HepG2 (cell line): Measurements from ENCODE around the gene RMRP. TPM values are rescaled to one million over a fixed set of nuclear protein-coding genes. Genes with fewer than 3 reads are reported as not detected.

Experiments used
- ARID2 ChIP-seq: sonication (generic); formaldehyde crosslinking; IDR thresholded peaks from 2 replicates; pipeline ENCODE4 v1.8.1; 2022; ENCODE audit warnings: mild to moderate bottlenecking, missing genetic modification reagents, borderline replicate concordance
- FLYWCH1 ChIP-seq: sonication (generic); formaldehyde crosslinking; IDR thresholded peaks from 2 replicates; pipeline ENCODE4 v1.8.1; 2023; ENCODE audit warnings: mild to moderate bottlenecking, missing genetic modification reagents
- JARID2 ChIP-seq: sonication (generic); formaldehyde crosslinking; IDR thresholded peaks from 2 replicates; pipeline ENCODE4 v1.8.1; 2023; ENCODE audit warnings: missing genetic modification reagents, inconsistent platforms; ENCODE audit not compliant: insufficient replicate concordance
- MEF2D ChIP-seq: sonication (generic); formaldehyde crosslinking; IDR thresholded peaks from 2 replicates; pipeline ENCODE4 v1.5.1; 2020; ENCODE audit warnings: mild to moderate bottlenecking, missing genetic modification reagents
- PHF8 ChIP-seq: sonication (generic); formaldehyde crosslinking; IDR thresholded peaks from 2 replicates; pipeline ENCODE4 v1.5.0; 2020; ENCODE audit warnings: missing genetic modification reagents
- RFX5 ChIP-seq: IDR thresholded peaks from 2 replicates; pipeline ENCODE4 v1.6.1; 2011; ENCODE audit warnings: low read depth, low read length, improper control_type of control experiment
- SP140L ChIP-seq: sonication (generic); formaldehyde crosslinking; IDR thresholded peaks from 2 replicates; pipeline ENCODE4 v1.4.0; 2020; ENCODE audit warnings: missing genetic modification reagents, borderline replicate concordance
- TCF12 ChIP-seq, 2 experiments: fragments of 450-650 bp in 1 of 2; sonication (generic) in 1 of 2; formaldehyde crosslinking in 1 of 2; IDR thresholded peaks; 2 replicates each; pipeline versions ENCODE4 v1.6.1 to v1.8.0; 2017 to 2022; ENCODE audit warnings: antibody characterized with exemption in 1 of 2, mild to moderate bottlenecking in 1 of 2, missing genetic modification reagents in 1 of 2, moderate library complexity in 1 of 2
- YY1 ChIP-seq: IDR thresholded peaks from 2 replicates; pipeline ENCODE4 v1.6.1; 2011; ENCODE audit warnings: low read length, low read depth, moderate library complexity, mild to moderate bottlenecking; ENCODE audit not compliant: insufficient read depth, insufficient replicate concordance
- ZBTB8A ChIP-seq: sonication (generic); formaldehyde crosslinking; IDR thresholded peaks from 2 replicates; pipeline ENCODE4 v1.4.0; 2020; ENCODE audit warnings: mild to moderate bottlenecking, low read depth, missing genetic modification reagents, borderline replicate concordance
- ZC3H13 ChIP-seq: sonication (generic); formaldehyde crosslinking; IDR thresholded peaks from 2 replicates; pipeline ENCODE4 v1.8.1; 2023; ENCODE audit warnings: mild to moderate bottlenecking, missing genetic modification reagents, moderate library complexity
- ZFP82 ChIP-seq: sonication (generic); formaldehyde crosslinking; IDR thresholded peaks from 2 replicates; pipeline ENCODE4 v1.5.1; 2020; ENCODE audit warnings: mild to moderate bottlenecking, missing genetic modification reagents, borderline replicate concordance
- ZKSCAN5 ChIP-seq: sonication (generic); formaldehyde crosslinking; IDR thresholded peaks from 2 replicates; pipeline ENCODE4 v1.5.1; 2020; ENCODE audit warnings: mild to moderate bottlenecking, missing genetic modification reagents
- ZNF333 ChIP-seq: sonication (generic); formaldehyde crosslinking; IDR thresholded peaks from 2 replicates; pipeline ENCODE4 v1.4.0; 2020; ENCODE audit warnings: mild to moderate bottlenecking, missing genetic modification reagents, borderline replicate concordance
- ZNF44 ChIP-seq: sonication (generic); formaldehyde crosslinking; IDR thresholded peaks from 2 replicates; pipeline ENCODE4 v1.5.1; 2020; ENCODE audit warnings: mild to moderate bottlenecking, missing genetic modification reagents
- ZNF451 ChIP-seq: sonication (generic); formaldehyde crosslinking; IDR thresholded peaks from 2 replicates; pipeline ENCODE4 v1.5.0; 2020; ENCODE audit warnings: mild to moderate bottlenecking, missing genetic modification reagents
- ZNF556 ChIP-seq: sonication (generic); formaldehyde crosslinking; IDR thresholded peaks from 2 replicates; pipeline ENCODE4 v1.4.0; 2020; ENCODE audit warnings: mild to moderate bottlenecking, missing genetic modification reagents, borderline replicate concordance
- ZNF746 ChIP-seq: sonication (generic); formaldehyde crosslinking; IDR thresholded peaks from 2 replicates; pipeline ENCODE4 v1.8.0; 2022; ENCODE audit warnings: mild to moderate bottlenecking, missing genetic modification reagents
- ZNF773 ChIP-seq: sonication (generic); formaldehyde crosslinking; IDR thresholded peaks from 2 replicates; pipeline ENCODE4 v1.4.0; 2020; ENCODE audit warnings: missing genetic modification reagents, borderline replicate concordance
- ZNF891 ChIP-seq: sonication (generic); formaldehyde crosslinking; IDR thresholded peaks from 2 replicates; pipeline ENCODE4 v1.5.0; 2020; ENCODE audit warnings: mild to moderate bottlenecking, missing genetic modification reagents
- polyA plus RNA-seq, 8 experiments: library from polyadenylated mRNA; depleted of rRNA in 3 of 8; stranded (reverse) in 7 of 8; unstranded in 1 of 8; fragments of >200 nt; fragmentation: Illumina TruSeq in 4 of 8; extraction: Trizol in 4 of 8; gene quantifications; 2 replicates each; pipeline versions ENCODE4 v1.2.1 to v1.2.3, GENCODE V29; 2011 to 2016; ENCODE audit warnings: low read depth in 4 of 8, missing spikeins in 1 of 8, mixed read lengths in 1 of 8; ENCODE audit not compliant: insufficient read depth in 1 of 8
- total RNA-seq, 5 experiments: library from RNA; depleted of rRNA; stranded (reverse); fragments of >200 nt; fragmentation: Illumina TruSeq; extraction: Trizol; gene quantifications; 2 replicates each; pipeline ENCODE4 v1.2.3, GENCODE V29; 2016; ENCODE audit warnings: low read depth in 1 of 5
- TF ChIP-seq, protein P1 (sequence below): sonication (generic); formaldehyde crosslinking; IDR thresholded peaks from 2 replicates; pipeline ENCODE4 v1.5.0; 2020; ENCODE audit warnings: mild to moderate bottlenecking, missing genetic modification reagents
- TF ChIP-seq, protein P2 (sequence below): sonication (generic); formaldehyde crosslinking; IDR thresholded peaks from 2 replicates; pipeline ENCODE4 v1.4.0; 2020; ENCODE audit warnings: missing genetic modification reagents, low read depth, mild to moderate bottlenecking, borderline replicate concordance
- TF ChIP-seq, protein P3 (sequence below): sonication (generic); formaldehyde crosslinking; IDR thresholded peaks from 2 replicates; pipeline ENCODE4 v1.4.0; 2020; ENCODE audit warnings: mild to moderate bottlenecking, missing genetic modification reagents

RMRP gene
- total and polyA plus RNA-seq, 2 of the 13 experiments (the other 11 are each of a cell fraction or from before 2014, with no cell fraction given) = 51.4 to 4,025 TPM

DNA sequence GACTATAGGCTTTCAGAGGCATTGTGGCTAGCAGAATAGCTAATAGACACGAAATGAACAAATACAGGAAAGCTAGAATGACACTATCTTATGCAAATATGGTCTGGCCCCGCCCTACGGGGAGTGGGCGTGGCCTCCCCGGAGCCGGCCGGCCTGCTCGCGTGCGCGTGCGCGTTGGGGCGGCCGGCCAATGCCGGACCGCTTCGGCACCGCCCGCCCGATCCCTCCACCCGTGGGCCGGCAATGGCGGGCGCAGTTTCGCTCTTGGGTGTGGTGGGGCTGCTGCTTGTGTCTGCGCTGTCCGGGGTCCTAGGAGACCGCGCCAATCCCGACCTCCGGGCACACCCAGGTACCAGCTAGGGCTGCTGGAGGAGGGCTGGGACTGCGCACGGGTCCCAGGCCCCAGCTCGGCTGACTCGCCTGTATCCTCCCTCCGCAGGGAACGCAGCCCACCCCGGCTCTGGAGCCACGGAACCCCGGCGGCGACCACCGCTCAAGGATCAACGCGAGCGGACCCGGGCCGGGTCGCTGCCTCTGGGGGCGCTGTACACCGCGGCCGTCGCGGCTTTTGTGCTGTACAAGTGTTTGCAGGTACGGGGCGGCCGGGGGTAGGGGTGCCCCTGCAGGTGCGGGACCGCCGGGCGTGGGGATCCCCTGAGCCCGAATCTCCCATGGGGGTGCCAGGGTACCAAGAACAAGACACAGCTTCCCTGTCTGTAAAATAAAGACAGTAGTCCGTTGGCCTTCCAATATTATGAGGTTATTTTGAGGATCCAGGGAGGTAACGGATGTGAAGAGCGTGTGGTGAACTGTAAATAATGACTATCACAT is 533 bp upstream of the RMRP start, which contains the start of gene CCDC107 (continued):
- TF ChIP-seq, protein P1, sequence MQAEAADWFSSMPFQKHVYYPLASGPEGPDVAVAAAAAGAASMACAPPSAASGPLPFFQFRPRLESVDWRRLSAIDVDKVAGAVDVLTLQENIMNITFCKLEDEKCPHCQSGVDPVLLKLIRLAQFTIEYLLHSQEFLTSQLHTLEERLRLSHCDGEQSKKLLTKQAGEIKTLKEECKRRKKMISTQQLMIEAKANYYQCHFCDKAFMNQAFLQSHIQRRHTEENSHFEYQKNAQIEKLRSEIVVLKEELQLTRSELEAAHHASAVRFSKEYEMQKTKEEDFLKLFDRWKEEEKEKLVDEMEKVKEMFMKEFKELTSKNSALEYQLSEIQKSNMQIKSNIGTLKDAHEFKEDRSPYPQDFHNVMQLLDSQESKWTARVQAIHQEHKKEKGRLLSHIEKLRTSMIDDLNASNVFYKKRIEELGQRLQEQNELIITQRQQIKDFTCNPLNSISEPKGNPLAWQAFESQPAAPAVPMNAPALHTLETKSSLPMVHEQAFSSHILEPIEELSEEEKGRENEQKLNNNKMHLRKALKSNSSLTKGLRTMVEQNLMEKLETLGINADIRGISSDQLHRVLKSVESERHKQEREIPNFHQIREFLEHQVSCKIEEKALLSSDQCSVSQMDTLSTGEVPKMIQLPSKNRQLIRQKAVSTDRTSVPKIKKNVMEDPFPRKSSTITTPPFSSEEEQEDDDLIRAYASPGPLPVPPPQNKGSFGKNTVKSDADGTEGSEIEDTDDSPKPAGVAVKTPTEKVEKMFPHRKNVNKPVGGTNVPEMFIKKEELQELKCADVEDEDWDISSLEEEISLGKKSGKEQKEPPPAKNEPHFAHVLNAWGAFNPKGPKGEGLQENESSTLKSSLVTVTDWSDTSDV (CRISPR knock-in tag) = no peak
- TF ChIP-seq ZBTB8A = no peak
- TF ChIP-seq, protein P2, sequence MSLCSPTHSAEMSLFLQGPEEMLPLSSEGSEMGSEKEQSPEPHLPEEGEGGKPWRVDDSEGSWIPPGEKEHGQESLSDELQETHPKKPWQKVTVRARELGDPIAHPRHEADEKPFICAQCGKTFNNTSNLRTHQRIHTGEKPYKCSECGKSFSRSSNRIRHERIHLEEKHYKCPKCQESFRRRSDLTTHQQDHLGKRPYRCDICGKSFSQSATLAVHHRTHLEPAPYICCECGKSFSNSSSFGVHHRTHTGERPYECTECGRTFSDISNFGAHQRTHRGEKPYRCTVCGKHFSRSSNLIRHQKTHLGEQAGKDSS = no peak
- peak; percentile 92 for TF ChIP-seq YY1
- TF ChIP-seq ZNF891 = 0 out of 2 replicates have a peak, but pooled peaks have one; percentile 28
- TF ChIP-seq FLYWCH1 (CRISPR knock-in tag) = no peak
- no peak for TF ChIP-seq TCF12 (IDR thresholded peaks at IDR 0.05)
- 0 out of 2 replicates have a peak, but pooled peaks have one; percentile 66 for TF ChIP-seq TCF12 (CRISPR knock-in tag; IDR thresholded peaks at IDR 0.05)
- no peak for TF ChIP-seq JARID2 (CRISPR knock-in tag)
- peak; percentile 4; the same call in 1 of the 2 replicates for TF ChIP-seq ZNF556
- peak; percentile 62; the same call in 1 of the 2 replicates for TF ChIP-seq ZNF451 (CRISPR knock-in tag)
- peak; percentile 18; the same call in 1 of the 2 replicates for TF ChIP-seq ZNF44 (CRISPR knock-in tag)
- TF ChIP-seq ZFP82 (CRISPR knock-in tag) = 0 out of 2 replicates have a peak, but pooled peaks have one; percentile 12
- TF ChIP-seq ZC3H13 (CRISPR knock-in tag) = peak; percentile 93
- TF ChIP-seq ZNF773 (CRISPR knock-in tag) = peak; percentile 42; the same call in 1 of the 2 replicates
- TF ChIP-seq, protein P3, sequence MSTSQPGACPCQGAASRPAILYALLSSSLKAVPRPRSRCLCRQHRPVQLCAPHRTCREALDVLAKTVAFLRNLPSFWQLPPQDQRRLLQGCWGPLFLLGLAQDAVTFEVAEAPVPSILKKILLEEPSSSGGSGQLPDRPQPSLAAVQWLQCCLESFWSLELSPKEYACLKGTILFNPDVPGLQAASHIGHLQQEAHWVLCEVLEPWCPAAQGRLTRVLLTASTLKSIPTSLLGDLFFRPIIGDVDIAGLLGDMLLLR (CRISPR knock-in tag) = peak; percentile 88; the same call in 1 of the 2 replicates
- TF ChIP-seq RFX5 = no peak
- peak; percentile 88 for TF ChIP-seq PHF8 (CRISPR knock-in tag)
- TF ChIP-seq MEF2D (CRISPR knock-in tag) = peak; percentile 17; the same call in 1 of the 2 replicates
- peak; percentile 71; the same call in 1 of the 2 replicates for TF ChIP-seq ZNF333
- TF ChIP-seq ARID2 (CRISPR knock-in tag) = no peak
- no peak for TF ChIP-seq ZNF746 (CRISPR knock-in tag)
- no peak for TF ChIP-seq SP140L
- 0 out of 2 replicates have a peak, but pooled peaks have one; percentile 18 for TF ChIP-seq ZKSCAN5
